Upper lobe of right lung (tissue), 1 donor: Measurements from ENCODE around the gene DPYSL3. TPM values are rescaled to one million over a fixed set of nuclear protein-coding genes. Genes with fewer than 3 reads are reported as not detected.

Experiments used
- ATAC-seq: fragments of 200-7000 bp; cut with Tn5 transposase; one replicate; pipeline ENCODE4 v1.9.1; 2020; ENCODE audit warnings: mild to moderate bottlenecking, moderate library complexity
- DNase-seq: peaks from one replicate; pipeline ENCODE4 v3.0.0-alpha.2; 2020
- H3K27ac ChIP-seq: fragments of 200-600 bp; one replicate; pipeline ENCODE4 v1.8.0; 2022
- H3K27me3 ChIP-seq: fragments of 200-600 bp; one replicate; pipeline ENCODE4 v1.8.0; 2022; ENCODE audit warnings: mild to moderate bottlenecking
- H3K36me3 ChIP-seq: fragments of 200-600 bp; one replicate; pipeline ENCODE4 v1.8.0; 2022
- H3K4me1 ChIP-seq: fragments of 200-600 bp; one replicate; pipeline ENCODE4 v1.8.0; 2022
- H3K4me3 ChIP-seq: fragments of 200-600 bp; one replicate; pipeline ENCODE4 v1.8.0; 2022; ENCODE audit warnings: mild to moderate bottlenecking
- H3K9me3 ChIP-seq: fragments of 200-600 bp; one replicate; pipeline ENCODE4 v1.8.0; 2022
- intact Hi-C: fragments of 100-400 bp; cut with DNase I; formaldehyde crosslinking; loops from one replicate; pipeline ENCODE4 v1.11.0; 2022
- total RNA-seq: library from RNA; stranded (reverse); fragmentation: NEBNext Ultra II Directional; extraction: Animal tissue kit (Norgen Biotek cat#: 25700); gene quantifications from one replicate; pipeline ENCODE4 v1.2.1, GENCODE V29; 2021
- TF ChIP-seq, protein P1 (sequence below): fragments of 200-600 bp; IDR thresholded peaks from one replicate; pipeline ENCODE4 v1.8.0; 2022; ENCODE audit warnings: antibody characterized with exemption
- donor health status: DM: no; HTN: yes; CAD: no; lungs with severe emphysema.

Gene DPYSL3
- total RNA-seq, 1 donor from 2014 or later, result 52.8 TPM

DNA sequence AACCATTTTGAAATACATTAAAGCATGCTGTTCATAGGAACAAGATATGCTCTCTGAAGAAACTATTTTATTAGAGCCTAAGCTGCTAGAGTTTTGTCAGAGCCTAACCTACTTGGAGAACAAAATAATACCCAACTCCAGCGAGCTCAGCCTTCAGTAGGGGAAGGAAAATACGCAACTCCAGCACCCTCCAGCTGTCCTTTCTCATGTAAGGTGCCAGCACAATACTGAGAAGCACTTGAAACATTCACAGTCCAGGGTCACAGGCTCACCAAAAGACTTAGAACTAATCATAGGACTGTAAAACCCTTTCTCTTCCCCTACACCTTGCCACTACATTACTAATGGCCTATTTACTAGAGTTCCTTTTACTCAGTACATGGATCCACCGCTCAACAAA lies 18.9 kb downstream of the DPYSL3 start:
- intact Hi-C loops, result no loop called here
- no peak for DNase-seq
- TF ChIP-seq, protein P1, sequence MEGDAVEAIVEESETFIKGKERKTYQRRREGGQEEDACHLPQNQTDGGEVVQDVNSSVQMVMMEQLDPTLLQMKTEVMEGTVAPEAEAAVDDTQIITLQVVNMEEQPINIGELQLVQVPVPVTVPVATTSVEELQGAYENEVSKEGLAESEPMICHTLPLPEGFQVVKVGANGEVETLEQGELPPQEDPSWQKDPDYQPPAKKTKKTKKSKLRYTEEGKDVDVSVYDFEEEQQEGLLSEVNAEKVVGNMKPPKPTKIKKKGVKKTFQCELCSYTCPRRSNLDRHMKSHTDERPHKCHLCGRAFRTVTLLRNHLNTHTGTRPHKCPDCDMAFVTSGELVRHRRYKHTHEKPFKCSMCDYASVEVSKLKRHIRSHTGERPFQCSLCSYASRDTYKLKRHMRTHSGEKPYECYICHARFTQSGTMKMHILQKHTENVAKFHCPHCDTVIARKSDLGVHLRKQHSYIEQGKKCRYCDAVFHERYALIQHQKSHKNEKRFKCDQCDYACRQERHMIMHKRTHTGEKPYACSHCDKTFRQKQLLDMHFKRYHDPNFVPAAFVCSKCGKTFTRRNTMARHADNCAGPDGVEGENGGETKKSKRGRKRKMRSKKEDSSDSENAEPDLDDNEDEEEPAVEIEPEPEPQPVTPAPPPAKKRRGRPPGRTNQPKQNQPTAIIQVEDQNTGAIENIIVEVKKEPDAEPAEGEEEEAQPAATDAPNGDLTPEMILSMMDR, result no peak
- no peaks in the 10 kb centered on the region for H3K9me3 ChIP-seq
- no peaks in the 10 kb centered on the region for H3K36me3 ChIP-seq
- ATAC-seq, result no peak
- H3K27ac ChIP-seq, result no peak overlapping the region
- H3K27me3 ChIP-seq, result no peaks in the 10 kb centered on the region
- no peaks in the 10 kb centered on the region for H3K4me1 ChIP-seq
- no peak overlapping the region for H3K4me3 ChIP-seq

DNA sequence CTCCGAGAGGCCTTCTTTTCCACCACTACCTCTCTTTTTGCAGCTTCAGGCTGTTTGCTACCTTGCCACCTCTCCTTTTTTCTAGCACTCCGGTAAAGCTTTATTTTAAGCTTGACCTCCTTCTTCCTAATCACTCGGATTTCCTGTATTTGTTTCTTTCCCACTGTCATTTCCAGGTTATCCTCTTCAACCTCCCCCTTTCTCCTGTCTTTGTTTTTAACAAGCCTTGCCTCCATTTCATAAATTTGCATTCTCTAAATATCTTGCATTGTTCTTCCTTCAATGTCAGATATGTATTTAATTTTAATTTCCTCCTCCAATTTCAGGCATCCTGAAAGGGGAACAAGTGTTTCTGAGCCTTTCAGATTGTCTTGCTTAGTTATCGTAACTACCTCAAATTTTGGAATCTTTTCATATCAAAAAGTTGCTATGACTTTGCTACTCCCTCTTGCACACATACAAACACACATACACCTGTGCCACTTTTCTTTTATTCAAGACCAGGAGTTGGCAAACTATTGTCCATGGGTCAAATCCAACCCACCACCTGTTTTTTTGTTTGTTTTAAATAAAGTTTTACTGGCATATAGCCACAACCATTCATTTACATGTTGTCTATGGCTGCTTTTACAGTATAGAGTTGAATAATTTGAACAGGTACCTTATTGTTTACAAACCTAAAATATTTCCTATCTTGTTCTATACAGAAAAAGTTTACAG lies 22.7 kb downstream of the DPYSL3 start:
- no peak for ATAC-seq
- Histone ChIP-seq H3K36me3 (no peaks in the 10 kb centered on the region), H3K9me3 (no peaks in the 10 kb centered on the region), H3K4me3 (no peak overlapping the region), H3K27me3 (no peaks in the 10 kb centered on the region), H3K4me1 (peaks cover 30% of the 10 kb centered on the region), H3K27ac (no peak overlapping the region)
- DNase-seq, result no peak
- intact Hi-C loops, result no loop called here
- TF ChIP-seq, protein P1, result no peak

DNA sequence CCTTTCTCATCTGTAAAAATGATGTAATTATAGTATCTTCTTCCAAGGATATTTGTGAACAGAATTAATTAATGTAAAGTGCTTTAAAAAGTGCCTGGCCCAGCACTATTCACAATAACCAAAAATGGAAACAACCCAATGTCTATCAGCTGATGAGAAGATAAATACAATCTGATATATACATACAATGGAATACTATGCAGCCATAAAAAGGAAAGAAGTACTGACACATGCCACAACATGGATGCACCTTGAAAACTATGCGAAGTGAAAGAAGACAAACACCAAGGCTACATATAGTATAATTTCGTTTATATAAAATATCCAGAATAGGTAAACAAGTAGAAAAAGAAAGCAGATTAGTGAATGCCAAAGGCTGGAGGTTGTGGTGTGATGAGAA lies 24.1 kb downstream of the DPYSL3 start:
- H3K4me1 ChIP-seq, result peaks cover 38% of the 10 kb centered on the region
- no peak for ATAC-seq
- intact Hi-C loops, result no loop called here

DNA sequence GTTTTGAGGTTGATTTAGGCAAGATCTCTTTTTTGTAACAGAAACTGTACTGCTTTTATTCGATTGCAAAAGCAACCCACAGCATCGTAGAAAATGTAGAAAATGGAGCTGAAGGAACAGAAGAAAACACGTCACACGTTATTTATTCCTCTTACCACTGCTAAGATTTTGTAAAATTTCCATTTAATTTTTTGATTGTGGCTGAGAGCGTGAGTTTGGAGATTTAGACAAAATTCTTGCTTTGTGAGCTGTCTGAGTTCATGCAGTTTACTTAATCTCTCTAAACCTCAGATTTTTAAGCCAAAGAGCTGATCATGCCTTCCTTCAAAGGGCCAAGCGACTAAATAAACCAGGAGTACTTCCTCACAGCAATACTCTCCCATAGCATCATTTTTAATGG lies 24.8 kb downstream of the DPYSL3 start:
- H3K4me1 ChIP-seq, result peaks cover 38% of the 10 kb centered on the region
- H3K4me3 ChIP-seq, result no peak overlapping the region
- no peaks in the 10 kb centered on the region for H3K36me3 ChIP-seq
- TF ChIP-seq, protein P1, result no peak
- H3K27ac ChIP-seq, result peak overlapping the region; percentile 79
- H3K27me3 ChIP-seq, result no peaks in the 10 kb centered on the region
- no peak for DNase-seq
- intact Hi-C loops, result no loop called here
- ATAC-seq, result no peak
- H3K9me3 ChIP-seq, result no peaks in the 10 kb centered on the region

More for the DNA sequence above, 24.1 kb downstream of the DPYSL3 start:
- Histone ChIP-seq H3K27ac (peak overlapping the region; percentile 79), H3K4me3 (no peak overlapping the region), H3K36me3 (no peaks in the 10 kb centered on the region), H3K9me3 (no peaks in the 10 kb centered on the region), H3K27me3 (no peaks in the 10 kb centered on the region)
- TF ChIP-seq, protein P1, result no peak
- no peak for DNase-seq

DNA sequence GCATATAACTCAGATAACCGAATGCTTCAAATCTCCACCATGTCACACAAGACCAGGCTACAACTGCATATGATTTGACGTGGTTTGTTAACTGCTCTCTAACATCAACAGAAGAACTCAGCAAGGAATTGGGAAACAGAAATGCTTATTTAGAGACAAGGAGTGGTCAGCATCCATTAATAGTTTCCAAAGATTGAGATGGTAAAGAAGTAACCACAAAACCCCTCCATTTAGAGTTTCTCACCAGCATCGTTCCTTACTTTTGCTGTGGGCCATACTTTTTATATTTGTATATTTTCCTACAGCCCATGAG lies 25.2 kb downstream of the DPYSL3 start:
- intact Hi-C loops, result no loop called here
- ATAC-seq, result no peak
- peak overlapping the region; percentile 79 for H3K27ac ChIP-seq
- no peaks in the 10 kb centered on the region for H3K9me3 ChIP-seq
- H3K27me3 ChIP-seq, result no peaks in the 10 kb centered on the region
- no peaks in the 10 kb centered on the region for H3K36me3 ChIP-seq
- H3K4me1 ChIP-seq, result peaks cover 38% of the 10 kb centered on the region
- TF ChIP-seq, protein P1, result no peak
- DNase-seq, result no peak
- H3K4me3 ChIP-seq, result no peak overlapping the region
